A549 (cell line): ENCODE data around the gene TRABD.

Source experiments
- BHLHE40 ChIP-seq: IDR thresholded peaks from 2 replicates; pipeline ENCODE4 v1.6.1; 2012; ENCODE audit warnings: low read depth, low read length, inconsistent platforms
- CEBPB ChIP-seq, 2 experiments: fragments of >200 bp in 1 of 2; sonication (Bioruptor Twin) in 1 of 2; formaldehyde crosslinking in 1 of 2; IDR thresholded peaks; 2 replicates each; pipeline ENCODE4 v1.6.1; 2012 to 2016
- CHD2 ChIP-seq: fragments of 150-350 bp; IDR thresholded peaks from 2 replicates; pipeline ENCODE4 v1.6.1; 2014; ENCODE audit warnings: low read length; ENCODE audit not compliant: partially characterized antibody
- EP300 ChIP-seq, 2 experiments: fragments of >200 bp; sonication (Bioruptor Twin); formaldehyde crosslinking; IDR thresholded peaks; 2 replicates in 1 of 2; 3 replicates in 1 of 2; pipeline ENCODE4 v1.6.1; 2016 to 2017
- KDM5A ChIP-seq: fragments of 200-600 bp; sonication (generic); IDR thresholded peaks from 2 replicates; pipeline ENCODE4 v1.6.1; 2016; ENCODE audit warnings: antibody characterized with exemption, mild to moderate bottlenecking
- MAFK ChIP-seq: fragments of 450-650 bp; IDR thresholded peaks from 2 replicates; pipeline ENCODE4 v1.6.1; 2014; ENCODE audit not compliant: partially characterized antibody
- POLR2A ChIP-seq: IDR thresholded peaks from 2 replicates; pipeline ENCODE4 v1.6.1; 2012; ENCODE audit warnings: mild to moderate bottlenecking, low read length
- RAD21 ChIP-seq, 2 experiments: fragments of >200 bp in 1 of 2; sonication (Bioruptor Twin) in 1 of 2; formaldehyde crosslinking in 1 of 2; IDR thresholded peaks in 1 of 2; conservative IDR thresholded peaks in 1 of 2; 2 replicates in 1 of 2; 3 replicates in 1 of 2; pipeline ENCODE4 v1.6.1; 2012 to 2018; ENCODE audit warnings: inconsistent platforms in 1 of 2
- ZSCAN20 ChIP-seq: fragments of 250-450 bp; sonication (Bioruptor Pico); IDR thresholded peaks from 2 replicates; pipeline ENCODE4 v1.8.0; 2022; ENCODE audit warnings: mild to moderate bottlenecking, moderate library complexity
- TF ChIP-seq, protein P1 (sequence below): fragments of >200 bp; sonication (Bioruptor Twin); formaldehyde crosslinking; IDR thresholded peaks from 3 replicates; pipeline ENCODE4 v1.5.1; 2016
- TF ChIP-seq, protein P2 (sequence below): IDR thresholded peaks from 2 replicates; pipeline ENCODE4 v1.6.1; 2012

DNA sequence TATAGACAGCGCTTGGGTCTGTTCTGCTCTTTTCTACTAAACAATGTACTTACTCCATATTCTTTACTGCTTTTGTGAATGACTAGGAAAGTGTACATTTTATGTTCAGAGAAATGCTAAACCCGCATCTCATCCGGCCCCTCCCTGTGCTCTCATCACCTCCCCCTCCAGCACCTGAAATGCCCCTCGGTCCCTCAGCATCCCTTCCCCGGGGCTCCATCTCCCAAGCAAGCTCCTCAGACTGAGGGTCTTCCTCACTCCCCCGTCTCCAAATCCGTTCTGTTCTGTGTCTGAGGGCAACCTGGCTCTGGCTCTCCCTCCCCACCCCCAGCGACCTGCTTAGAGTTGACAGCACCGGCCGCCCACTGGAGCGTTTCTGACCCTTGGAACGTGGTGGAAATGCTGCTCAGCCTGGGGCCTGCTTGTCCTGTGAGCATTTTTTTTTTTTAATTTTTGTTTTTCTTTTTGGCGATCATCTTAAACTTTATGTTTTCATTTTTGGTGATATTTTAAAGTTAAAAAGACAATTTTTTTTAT, 16.5 kb downstream of the TRABD start:
- TF ChIP-seq ZSCAN20 (CRISPR knock-in tag) (no peak), POLR2A (no peak), CEBPB (IDR thresholded peaks at IDR 0.05) (no peak), CHD2 (no peak), KDM5A (no peak), EP300 (IDR thresholded peaks at IDR 0.05) (no peak), MAFK (no peak), BHLHE40 (no peak), RAD21 (conservative IDR thresholded peaks at IDR 0.05 in 1 of 2, IDR thresholded peaks at IDR 0.05 in 1 of 2) (no peak)
- TF ChIP-seq, protein P1, sequence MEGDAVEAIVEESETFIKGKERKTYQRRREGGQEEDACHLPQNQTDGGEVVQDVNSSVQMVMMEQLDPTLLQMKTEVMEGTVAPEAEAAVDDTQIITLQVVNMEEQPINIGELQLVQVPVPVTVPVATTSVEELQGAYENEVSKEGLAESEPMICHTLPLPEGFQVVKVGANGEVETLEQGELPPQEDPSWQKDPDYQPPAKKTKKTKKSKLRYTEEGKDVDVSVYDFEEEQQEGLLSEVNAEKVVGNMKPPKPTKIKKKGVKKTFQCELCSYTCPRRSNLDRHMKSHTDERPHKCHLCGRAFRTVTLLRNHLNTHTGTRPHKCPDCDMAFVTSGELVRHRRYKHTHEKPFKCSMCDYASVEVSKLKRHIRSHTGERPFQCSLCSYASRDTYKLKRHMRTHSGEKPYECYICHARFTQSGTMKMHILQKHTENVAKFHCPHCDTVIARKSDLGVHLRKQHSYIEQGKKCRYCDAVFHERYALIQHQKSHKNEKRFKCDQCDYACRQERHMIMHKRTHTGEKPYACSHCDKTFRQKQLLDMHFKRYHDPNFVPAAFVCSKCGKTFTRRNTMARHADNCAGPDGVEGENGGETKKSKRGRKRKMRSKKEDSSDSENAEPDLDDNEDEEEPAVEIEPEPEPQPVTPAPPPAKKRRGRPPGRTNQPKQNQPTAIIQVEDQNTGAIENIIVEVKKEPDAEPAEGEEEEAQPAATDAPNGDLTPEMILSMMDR: no peak
- TF ChIP-seq, protein P2, sequence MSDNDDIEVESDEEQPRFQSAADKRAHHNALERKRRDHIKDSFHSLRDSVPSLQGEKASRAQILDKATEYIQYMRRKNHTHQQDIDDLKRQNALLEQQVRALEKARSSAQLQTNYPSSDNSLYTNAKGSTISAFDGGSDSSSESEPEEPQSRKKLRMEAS: no peak
